Ramos (cell line): Measurements from ENCODE around the gene VIPR2.
"Not testable (repeated sequence)": the region's sequence is repeated elsewhere in the genome, so short reads cannot be mapped to it uniquely, and the experiment has no call there.

Experiments used
- in situ Hi-C: fragments of 300-500 bp; cut with MboI; formaldehyde crosslinking; loops from one replicate; pipeline ENCODE4 v1.14.3; 2022; ENCODE audit warnings: low sequenced_read_pairs; ENCODE audit not compliant: unreplicated experiment

Gene VIPR2

DNA sequence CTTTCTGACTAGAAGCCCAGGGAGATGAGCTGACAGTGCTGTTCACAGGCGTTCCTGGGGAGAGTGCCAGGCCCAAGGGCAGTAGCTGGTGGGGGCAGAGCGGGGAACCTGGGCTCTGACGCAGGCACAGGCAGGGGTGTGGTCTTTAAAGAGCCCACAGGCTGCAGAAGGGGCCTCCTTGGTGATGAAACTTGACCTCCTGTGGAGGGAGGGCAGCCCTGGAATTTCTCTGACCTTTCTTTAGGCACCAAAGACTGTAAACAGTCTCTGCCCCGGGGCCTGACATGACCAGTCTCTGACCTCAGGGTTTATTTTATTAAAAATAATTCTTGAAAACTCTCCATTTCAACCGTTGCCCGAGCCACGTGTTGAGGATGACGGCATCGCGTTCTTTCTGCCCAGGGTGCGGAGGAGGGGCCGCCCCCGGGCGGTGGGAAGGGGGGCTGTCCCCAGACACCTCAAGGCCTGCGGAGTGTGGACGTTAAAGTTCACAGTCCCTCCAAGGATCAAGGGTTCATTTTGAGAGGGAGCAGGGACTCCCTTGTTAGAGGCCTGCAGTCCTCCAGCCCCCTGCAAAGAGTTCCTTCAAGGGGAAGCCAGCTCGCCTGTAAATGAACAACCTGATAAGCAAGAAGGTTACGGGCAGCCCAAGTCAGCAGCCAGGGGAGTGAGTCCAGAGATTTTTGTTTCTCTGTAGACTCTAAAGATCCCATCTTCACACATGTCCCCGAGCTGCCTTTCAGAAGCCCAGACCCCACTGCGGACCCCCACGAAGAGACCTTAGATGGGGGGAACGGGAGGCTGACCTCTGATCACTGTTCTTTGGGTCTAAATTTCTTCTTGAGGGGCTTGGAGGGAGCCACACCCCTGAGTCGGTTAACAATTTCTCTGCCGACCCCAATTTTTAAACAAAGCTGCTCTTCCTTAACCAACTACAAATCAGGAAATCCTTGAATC lies 128.9 kb downstream of the VIPR2 start:
- in situ Hi-C loops: no loop called here

DNA sequence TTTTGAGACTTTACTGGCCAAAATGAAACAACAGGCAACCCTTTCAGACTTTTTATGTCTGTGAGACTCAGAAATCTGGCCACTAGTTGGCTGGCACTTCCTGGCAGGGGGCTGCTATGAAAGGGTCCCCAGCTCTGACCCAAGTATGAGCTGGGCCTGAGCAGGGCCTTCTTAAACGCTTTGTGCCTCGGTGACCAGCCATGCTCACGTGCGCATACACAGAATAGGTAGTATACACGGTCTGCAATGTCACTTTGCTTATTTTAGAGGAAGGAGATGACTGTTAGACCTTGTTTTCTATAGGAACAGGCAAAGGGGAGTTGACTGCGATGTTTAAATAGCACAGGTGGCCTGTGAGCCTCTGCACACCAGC lies 129.6 kb downstream of the VIPR2 start:
- in situ Hi-C loops: no loop called here

DNA sequence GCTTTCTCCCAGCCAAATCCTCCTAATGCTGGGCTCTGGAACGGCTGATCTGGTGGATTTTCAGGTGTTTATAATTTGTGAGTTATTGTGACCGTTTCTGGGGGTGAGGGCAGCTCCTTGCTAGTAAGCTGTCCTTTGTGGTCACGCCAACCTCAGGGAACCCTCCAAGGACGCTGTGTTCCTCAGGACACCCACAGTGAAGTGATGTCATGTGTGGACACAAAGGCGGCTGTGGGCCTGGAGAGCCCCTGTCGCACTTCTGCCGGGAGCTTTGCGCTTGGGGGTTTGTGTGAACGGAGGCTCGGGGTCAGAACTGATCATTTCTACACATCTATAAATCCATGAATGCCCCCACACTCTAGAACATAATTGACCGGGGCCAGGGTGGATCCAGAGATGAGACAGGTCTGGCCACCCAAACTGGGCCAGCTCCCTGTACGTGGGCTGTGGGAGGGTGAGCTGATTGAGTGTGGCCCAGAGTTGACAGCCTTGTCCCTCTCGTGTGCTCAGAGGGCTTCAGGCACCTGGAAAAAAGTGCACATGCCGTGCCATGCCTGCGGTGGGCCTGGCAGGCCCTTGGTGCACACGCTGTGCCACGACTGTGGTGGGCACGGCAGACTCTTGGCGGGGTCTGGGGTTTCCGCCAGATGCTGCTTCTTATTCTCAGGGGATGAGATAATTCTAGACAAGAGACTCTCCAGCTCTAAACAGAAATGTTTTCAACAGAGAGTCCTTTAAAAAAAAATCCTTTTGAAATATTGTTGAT lies 130.2 kb downstream of the VIPR2 start:
- in situ Hi-C loops: no loop called here

DNA sequence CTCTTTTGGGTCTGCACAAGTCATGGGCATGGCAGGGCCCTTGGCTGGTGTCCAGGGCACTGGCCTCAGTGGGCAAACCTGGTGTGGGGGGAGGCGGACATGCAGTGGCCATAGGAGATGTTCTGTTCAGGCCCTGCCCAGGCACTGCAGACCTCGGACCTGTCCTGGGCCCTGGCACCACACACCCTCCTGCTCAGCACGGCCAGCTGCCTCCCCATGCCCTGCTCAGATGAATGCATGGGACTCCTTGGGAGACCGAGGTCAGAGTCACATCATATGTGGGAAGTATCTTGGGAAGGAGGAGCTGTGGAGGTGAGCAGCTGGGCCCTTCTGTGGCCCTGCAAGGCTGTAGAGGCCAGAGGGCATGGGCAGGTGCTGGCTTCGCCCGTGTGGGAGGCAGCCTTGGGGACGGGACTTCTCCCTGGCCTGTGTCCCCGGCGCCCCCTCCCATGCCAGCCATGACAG lies 130.8 kb downstream of the VIPR2 start:
- in situ Hi-C loops: no loop called here

DNA sequence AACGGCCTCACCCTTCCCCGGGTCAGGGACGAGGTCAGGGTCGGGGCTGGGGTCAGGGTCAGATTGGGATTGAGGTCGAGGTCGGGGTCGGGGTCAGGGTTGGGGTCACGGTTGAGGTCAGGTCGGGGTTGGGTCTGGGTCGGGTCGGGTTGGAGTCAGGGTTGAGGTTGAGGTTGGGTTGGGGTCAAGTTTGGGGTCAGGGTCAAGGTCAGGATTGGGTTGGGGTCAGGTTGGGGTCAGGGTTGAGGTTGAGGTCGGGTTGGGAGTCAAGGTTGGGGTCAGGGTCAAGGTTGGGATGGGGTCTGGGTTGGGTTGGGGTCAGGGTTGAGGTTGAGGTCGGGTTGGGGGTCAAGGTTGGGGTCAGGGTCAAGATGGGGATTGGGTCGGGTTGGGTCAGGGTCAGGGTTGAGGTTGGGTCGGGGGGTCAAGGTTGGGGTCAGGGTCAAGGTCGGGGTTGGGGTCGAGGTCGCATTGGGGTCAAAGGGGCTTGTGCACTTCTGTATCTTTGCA lies 131.4 kb downstream of the VIPR2 start:
- in situ Hi-C loops: no loop called here

DNA sequence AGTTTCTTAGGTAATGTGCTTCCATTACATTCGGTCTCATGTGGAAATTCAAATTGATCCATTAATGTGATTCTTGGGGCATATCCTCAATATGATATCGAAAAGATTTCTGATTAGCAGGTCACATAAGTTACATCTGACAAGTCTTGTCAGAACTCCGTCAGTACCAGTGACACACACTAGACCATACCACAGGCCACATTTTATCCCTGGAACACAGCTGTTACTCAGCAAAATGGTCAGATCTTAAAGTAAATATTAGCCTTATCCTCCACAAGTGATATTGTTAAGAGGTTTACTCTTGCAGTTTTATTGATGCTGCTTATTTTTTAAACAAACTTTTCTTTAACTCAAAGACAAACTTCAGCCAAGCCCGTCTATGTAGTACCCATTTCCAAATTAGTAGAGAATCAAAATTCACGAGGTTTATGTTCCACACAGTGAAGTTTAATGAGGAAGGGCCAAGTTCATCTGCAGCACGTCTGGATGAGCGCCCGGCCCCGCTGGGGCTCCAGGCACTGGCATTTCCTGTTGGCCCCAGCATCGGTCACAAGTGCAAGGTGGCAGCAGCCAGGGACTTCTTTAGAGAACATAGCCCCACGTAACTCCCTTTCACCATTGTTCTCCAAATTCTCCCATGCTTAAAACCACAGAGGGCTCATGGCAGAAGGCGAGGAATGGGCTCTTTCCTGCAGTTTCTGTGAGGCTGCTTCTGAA lies 132.2 kb downstream of the VIPR2 start:
- in situ Hi-C loops: no loop called here

DNA sequence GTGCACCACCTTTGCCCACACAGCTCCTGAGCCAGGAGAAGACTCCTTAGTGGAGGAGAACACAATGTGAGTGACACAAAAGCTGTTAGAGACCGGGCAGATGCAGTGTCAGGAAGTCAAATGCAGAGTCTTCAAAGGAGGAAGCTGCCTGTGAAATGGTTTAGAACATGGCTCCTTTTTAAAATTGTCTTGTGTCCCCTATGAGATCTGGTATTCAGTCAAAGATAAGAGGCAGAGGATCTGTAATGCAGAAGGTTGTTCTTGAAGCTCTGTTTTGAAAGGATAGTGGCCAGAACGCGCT lies 133.0 kb downstream of the VIPR2 start:
- in situ Hi-C loops: no loop called here

DNA sequence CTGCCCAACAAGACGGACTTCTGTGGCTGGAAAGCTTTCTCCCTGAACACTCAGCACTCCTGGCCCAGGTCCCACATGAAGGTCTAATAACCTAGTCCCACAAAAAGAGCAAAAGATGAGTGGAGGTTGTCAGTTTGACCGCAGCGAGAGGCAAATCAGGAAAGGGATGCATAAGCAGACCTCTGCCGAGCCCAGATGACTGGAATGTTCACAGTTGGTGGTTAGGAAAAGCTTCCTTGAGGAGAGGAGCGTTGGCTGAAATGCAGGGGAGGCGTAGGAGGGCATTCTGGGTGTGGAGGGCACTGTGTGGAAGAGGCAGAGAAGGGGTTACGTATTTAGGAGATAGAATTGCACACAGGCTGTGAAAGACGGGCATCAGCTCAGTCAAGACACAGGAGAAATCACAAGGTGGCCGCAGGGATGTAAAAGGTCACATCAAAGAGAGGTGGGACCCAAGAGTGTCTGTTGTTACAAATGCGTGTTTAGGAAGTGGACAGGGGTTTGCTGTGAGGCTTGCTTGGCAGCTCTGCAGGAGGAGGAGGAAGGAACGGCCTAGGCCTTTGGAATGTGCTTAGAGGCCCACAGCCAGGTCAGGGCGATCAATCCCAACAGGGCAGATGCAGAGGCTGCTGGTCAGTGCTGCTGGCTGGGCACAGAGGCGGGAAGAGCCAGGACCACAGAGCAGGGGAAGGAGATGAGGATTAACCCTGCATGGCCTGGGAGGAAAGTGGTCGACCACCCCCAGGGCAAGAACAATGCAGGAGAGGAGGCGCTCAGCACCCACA lies 133.5 kb downstream of the VIPR2 start:
- in situ Hi-C loops: no loop called here

DNA sequence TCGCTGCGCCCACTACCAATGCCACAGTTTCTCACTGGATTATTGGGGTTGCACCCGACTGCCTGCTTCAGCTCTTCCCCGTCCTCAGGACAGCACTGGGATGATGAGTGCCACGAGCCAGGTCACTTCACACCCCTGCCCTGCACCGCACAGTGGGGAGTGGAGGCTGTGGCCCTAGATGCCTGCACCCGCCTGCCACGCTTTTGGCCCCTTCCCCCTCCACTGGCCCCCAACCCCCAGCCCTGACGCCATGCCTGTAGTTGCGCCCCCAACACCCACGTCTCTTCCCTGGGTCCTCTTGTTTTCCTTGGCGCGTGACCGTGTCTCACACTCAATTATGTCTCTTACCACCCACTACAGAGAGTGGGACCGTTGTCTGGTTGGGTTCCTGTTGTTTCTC lies 134.3 kb downstream of the VIPR2 start:
- in situ Hi-C loops: no loop called here

DNA sequence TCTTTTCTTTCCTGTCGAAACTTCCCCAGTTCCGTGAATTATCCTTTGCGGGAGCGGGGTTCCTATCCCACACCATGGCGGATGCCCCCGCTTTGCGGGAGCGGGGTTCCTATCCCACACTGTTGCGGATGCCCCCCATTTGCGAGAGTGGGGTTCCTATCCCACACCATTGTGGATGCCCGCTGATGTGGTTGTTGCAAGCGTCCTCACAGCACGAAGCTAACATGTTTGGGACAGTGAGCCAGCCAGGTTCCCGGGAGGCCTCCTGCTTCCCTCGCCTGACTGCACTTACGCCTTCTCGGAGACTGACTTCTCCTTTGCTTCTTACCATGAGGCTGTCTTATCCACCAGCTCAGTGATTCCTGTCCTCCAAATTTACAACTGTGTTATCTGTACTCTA lies 134.7 kb downstream of the VIPR2 start:
- in situ Hi-C loops: no loop called here

DNA sequence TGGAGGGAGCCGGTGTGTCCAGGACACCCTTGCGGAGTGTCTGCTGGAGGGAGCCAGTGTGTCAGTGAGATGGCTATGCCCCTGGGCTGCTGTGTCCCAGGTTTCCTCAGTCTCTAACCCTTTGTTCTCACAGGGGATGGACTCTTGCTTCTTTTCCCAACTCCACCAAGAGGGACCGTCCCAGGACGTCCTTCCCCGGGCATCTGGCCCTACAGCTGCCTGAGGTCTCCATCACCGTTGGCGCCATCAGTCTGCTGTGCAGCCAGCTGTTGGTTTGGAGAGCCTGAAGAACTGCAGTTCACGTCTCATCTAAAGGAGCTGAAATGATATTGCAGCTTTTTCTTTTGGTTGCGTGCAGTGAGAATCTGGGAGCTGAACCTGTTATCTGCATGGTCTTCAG lies 136.2 kb downstream of the VIPR2 start:
- in situ Hi-C loops: no loop called here

DNA sequence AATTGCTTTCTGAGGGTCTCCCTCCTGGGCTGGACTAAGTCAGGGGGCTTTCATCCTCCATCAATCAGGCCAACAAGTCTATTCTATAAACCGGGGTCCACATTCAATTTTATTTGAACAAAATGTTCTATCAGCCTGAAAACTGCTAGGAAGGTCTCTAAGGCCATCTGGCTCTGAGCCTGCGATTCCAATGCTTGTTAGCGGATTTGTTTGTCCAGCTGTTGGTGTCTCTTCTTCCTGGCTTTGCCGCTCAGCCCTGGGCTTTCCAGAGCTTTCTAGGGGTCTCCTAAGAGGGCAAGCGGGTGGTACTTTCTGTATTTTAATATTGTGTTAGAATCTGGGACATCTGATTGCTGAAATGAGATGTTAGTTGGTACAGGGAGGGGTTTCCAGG lies 136.7 kb downstream of the VIPR2 start:
- in situ Hi-C loops: no loop called here

DNA sequence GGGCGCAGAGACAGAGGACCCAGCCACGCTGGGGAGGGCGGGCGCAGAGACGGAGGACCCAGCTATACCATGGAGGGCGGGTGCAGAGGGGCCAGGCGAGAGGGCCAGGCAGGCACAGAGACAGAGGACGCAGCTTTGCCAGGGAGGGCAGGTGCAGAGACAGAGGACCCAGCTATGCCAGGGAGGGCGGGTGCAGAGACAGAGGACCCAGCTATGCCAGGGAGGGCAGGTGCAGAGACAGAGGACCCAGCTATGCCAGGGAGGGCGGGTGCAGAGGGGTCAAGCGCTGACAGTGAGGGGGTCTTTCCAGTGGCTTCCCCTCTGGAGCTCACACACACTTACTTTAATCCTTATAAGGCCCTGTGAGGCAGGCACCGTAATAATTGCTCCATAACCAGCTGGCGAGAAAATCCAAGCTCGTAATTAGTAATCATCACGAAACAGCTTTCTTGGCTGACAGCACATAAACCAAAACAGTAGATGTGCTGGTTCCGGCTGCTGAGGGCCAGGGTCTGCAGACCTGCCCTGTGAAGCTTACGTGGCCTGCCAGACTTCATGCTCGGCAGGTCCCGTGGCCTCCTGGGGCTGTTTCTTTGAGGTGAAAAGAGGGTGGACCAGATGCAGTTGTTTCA lies 137.2 kb downstream of the VIPR2 start:
- in situ Hi-C loops: no loop called here

DNA sequence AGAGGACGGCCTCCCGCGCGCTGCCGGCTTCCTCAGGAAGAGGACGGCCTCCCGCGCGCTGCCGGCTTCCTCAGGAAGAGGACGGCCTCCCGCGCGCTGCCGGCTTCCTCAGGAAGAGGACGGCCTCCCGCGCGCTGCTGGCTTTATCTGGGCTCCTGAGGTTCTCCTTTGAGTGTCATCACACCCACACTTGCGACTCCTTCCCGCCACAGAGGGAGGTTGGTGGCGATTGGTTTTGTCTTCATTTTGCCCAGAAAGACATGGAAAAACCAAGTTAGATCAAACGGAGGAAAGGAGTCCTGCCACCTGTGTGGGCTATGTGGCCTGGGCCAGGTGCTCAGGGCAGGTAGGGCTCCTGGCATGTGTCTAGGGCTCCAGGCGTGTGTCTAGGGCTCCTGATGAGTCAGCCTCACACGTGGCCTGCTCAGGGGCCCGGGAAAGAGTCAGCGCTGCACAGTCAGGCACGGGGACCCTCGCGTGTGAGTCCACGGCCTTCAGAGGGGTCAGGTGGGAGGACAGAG lies 138.0 kb downstream of the VIPR2 start:
- in situ Hi-C loops: no loop called here

DNA sequence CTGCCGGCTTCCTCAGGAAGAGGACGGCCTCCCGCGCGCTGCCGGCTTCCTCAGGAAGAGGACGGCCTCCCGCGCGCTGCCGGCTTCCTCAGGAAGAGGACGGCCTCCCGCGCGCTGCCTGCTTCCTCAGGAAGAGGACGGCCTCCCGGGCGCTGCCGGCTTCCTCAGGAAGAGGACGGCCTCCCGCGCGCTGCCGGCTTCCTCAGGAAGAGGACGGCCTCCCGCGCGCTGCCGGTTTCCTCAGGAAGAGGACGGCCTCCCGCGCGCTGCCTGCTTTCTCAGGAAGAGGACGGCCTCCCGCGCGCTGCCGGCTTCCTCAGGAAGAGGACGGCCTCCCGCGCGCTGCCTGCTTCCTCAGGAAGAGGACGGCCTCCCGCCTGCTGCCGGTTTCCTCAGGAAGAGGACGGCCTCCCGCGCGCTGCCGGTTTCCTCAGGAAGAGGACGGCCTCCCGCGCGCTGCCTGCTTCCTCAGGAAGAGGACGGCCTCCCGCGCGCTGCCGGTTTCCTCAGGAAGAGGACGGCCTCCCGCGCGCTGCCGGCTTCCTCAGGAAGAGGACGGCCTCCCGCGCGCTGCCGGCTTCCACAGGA lies 138.6 kb downstream of the VIPR2 start:
- in situ Hi-C loops: not testable (repeated sequence)

DNA sequence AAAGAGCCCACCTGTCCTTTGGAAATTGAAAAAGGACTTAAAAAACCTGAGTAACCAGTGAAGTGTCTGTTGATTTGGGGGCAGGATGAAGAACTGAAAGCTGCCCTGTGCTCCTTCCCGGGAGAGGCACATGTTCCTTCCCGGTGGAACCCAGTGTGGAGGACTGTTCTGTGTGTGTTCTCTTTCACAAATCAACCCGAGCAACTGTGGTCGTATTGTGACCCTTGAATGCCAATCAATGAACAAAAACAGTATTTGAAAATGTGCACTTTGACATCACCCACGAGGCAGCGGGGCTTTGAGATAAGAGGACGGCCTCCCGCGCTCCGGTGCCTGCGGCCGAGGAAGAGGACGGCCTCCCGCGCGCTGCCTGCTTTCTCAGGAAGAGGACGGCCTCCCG lies 139.0 kb downstream of the VIPR2 start:
- in situ Hi-C loops: no loop called here

DNA sequence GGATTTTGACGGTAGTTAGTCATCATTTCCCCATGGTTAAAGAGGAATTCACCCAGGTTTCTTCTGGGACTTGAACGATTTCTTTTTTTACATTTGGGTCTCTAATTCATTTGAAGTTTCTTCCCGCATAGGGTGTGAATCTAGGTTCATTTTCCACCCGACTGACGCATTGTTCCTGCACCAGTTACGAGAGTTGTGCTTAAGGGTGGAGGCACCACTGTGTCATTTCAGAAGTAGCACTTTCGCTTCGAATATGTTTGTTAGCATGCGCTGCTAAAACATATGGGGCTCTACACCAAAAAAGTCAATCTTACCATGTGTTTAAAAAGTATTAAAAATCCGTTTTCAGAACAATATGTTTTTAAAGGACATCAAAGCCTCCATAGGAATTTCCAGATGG lies 140.3 kb downstream of the VIPR2 start:
- in situ Hi-C loops: no loop called here

DNA sequence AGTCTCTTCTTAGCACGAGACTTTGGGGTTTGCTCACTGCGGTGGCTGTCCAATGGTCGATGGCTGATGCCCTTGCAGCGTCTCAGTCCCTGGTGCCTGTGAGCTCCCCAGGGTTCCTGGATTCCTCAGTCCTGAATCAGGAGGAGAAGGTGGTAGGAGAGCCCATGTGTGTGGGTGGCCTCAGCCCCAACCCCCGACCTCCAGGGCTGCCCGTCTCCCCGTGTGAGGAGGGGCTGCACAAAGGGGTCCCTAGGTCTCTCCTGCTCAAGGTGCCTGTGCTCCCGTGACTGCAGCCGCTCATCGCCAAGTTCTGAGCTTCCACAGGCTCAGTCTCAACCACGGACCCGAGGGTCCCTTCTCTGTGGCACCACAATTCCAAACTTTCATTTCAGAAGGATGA lies 142.9 kb downstream of the VIPR2 start:
- in situ Hi-C loops: no loop called here

DNA sequence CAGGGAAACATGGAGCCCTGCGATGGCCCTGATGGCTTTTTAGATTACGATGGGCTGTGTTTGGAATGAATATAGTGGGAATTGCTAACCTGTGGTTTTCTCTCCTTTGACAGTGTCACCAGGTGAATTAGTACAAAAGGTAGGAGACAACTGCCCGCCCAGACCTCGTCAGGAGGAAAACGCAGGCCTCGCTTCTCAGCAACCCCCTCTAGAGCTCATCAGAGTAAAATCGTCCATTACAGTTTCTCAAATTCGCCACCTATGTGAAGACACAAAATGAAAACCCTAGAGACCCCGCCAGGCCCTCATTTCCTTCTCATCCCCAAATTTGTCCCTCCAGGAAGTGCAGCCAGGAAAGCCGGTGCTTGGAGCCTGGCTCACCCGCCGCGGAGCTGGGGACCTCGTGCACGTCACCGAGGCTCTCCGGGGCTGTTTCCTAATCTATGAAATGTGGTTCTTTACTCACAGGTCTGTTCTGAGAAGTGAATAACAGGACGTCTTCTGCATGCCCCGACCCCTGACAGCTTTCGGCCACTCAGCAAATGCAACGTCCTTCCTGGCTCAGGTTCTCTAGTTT lies 143.7 kb downstream of the VIPR2 start:
- in situ Hi-C loops: no loop called here
